HFF-Myc (cell line): ENCODE results near the gene XPR1.

Experiments
- DNase-seq: peaks from one replicate; pipeline ENCODE4 v3.0.0-alpha.2; 2011; ENCODE audit warnings: low read depth; ENCODE audit errors: extremely low read depth
- H3K4me3 ChIP-seq: replicated peaks from 2 replicates; pipeline ENCODE4 v1.5.1; 2011; ENCODE audit warnings: low read depth, mild to moderate bottlenecking, control low read depth, low read length
- CTCF ChIP-seq: IDR thresholded peaks from 2 replicates; pipeline ENCODE4 v1.5.1; 2012; ENCODE audit warnings: mild to moderate bottlenecking, low read depth, low read length, control low read depth; ENCODE audit errors: missing control alignments

Gene XPR1

GRCh38 chr1:180907313-180908055, 275.7 kb downstream of the XPR1 start:
- DNase-seq, result no peak
- no peak overlapping the region for H3K4me3 ChIP-seq
- TF ChIP-seq CTCF, result no peak

- DNase-seq, result no peak
- no peak for TF ChIP-seq CTCF
- no peak overlapping the region for H3K4me3 ChIP-seq
Observed at GRCh38 chr1:180908074-180908765, 276.4 kb downstream of the XPR1 start.

- DNase-seq, result no peak
- TF ChIP-seq CTCF, result no peak
- H3K4me3 ChIP-seq, result no peak overlapping the region
Observed at GRCh38 chr1:180909005-180909414, 277.2 kb downstream of the XPR1 start.

- H3K4me3 ChIP-seq, result no peak overlapping the region
- DNase-seq, result no peak
- TF ChIP-seq CTCF, result no peak
Observed at GRCh38 chr1:180909462-180909976, 277.7 kb downstream of the XPR1 start.

GRCh38 chr1:180911640-180912191, 279.9 kb downstream of the XPR1 start:
- TF ChIP-seq CTCF, result no peak
- DNase-seq, result no peak
- peak overlapping the region; percentile 40 for H3K4me3 ChIP-seq

- H3K4me3 ChIP-seq, result peak overlapping the region; percentile 40
- TF ChIP-seq CTCF, result no peak
- DNase-seq, result no peak
Observed at GRCh38 chr1:180912211-180912800, 280.5 kb downstream of the XPR1 start.
